ENCODE results near the gene MAP1LC3B2.

Gene MAP1LC3B2

DNA sequence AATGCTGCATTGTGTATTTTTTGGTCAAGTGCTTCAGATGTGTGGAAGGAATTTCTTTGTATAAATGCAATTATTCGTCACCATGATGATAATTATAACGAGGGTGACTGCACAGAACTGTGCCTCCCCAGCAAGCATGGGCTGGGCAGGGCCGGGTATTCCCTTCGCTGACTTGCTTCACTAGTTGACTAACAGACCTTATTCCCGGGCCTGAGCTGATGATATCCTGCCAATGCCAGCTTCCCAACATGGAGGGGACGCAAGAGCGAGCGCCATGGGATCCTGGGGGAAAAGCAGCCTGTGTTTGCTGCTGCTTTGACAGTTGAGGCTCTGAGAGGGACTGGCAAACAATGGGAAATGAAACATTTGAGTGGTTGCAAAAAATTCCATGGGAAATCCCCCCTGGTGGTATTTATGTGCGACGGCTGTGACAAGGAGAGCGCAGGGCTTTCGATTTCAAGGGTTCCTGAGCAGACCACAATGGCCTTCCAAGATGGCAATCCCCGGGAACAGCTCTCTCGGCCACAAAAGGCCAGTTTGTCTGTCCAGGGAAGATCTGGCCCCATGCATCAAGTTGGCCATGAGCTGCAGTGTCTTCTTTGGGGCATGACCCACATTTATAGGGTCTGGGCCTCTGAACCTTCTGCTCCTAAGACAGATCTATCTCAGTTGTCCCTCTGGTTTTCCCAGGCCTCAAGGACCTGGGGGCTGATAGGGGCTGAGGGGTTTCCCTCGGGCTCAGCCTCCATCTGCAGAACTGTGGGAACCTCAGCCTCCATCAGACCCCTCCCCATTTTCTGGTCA is 21.9 kb upstream of the MAP1LC3B2 start:
- in situ Hi-C loops (cut with MboI; ENCODE audit: low sequenced_read_pairs), result no loop called here

DNA sequence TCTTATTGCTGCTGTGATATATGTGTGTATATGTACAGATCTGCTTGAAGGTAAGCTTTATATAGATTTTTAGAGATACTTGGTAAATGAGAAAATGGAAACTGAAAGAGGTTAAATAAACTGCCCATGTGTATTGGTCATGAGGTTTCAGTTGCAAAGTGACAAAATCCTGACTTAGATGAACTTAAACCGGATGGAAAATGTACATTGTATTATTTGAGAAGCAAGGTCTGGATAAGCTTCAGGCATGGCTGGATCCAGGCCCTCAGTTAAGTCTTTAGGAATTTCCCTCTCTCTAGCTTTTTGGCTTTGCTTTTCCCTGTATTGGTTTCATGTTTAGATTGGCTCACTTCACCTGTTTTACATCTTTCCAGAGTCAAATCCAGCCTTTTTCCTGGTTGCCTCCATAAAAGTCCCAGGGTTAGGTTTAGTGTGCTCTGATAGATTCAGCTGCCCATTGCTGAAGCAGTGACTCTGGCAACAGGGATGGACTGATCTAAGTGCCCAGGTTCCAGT is 21.0 kb upstream of the MAP1LC3B2 start:
- in situ Hi-C loops (cut with MboI; ENCODE audit: low sequenced_read_pairs), result no loop called here

DNA sequence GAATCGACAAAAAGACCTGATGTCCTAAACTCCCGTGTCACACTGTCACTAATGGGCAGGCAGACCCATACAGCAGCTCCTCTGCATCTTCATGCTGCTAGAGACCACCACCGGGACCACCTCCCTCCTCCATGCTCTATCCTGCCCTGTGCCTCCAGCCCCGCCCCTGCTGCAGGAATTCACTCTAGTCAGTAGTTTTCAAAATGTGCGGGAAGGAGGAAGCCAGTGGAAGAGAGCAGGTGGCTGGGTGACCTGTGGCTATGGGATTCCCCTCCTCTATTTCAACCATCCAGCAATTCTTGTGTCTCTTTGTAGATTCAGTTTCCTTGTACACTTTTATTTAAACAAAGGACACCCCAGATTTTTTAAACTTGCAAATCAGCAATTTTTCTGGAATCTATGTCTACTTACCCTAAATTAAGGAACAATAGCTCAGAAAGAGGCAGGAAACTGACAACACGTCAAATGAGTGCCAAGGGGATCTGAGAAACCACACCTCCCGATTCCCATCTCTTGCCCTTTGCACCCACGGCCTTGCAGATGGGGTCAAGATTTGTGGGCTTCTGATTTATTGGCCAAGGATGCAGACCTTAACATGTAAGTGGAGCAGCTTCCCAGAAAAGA is 20.4 kb upstream of the MAP1LC3B2 start:
- in situ Hi-C loops (cut with MboI; ENCODE audit: low sequenced_read_pairs), result no loop called here

DNA sequence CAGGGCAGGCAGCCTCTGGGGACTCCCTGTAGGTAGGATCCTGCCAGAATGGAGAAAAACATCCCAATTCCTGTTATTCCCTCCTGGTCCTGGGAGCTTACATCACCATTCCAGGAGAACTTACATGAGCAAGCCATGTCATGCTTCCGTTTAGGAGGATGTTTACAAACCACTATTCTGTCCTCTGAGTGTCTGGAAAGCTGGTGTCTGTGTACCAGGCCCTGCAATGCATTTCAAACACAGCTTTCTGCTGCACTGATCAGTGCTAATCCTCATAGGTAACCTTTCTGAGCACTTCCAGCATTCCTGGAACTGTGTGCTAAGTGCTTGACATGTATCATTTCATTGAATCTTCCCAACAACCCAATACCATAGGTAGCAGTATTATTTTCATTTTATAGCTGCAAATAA is 19.8 kb upstream of the MAP1LC3B2 start:
- in situ Hi-C loops (cut with MboI; ENCODE audit: low sequenced_read_pairs), result no loop called here

DNA sequence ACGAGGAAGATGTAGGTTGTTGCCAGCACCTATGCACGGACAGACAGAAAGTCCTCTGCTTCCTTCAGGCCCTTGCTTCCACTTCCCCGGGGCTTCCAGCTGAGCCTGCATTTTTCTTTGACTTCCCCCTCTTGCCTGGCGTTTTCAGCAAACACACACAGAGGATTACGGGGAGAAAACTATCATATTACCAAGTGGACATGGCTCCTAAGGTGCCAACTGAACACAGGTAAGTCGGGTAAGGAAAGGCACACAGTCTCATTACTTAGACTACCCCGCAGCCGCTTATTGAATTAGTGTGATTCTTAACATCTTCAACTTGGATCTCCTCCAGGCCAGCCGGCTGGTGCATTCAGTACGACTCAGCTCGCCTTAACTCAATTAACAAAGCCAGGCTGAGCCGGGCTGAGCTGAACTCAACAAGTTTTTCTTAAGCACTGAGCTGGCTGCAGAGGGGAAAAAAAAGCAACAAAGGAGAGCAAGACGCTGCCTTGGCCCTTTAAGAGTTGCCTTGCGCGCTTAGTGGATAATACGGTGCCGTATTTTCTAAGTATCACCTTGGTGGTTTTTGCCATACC is 19.2 kb upstream of the MAP1LC3B2 start:
- in situ Hi-C loops (cut with MboI; ENCODE audit: low sequenced_read_pairs), result no loop called here

DNA sequence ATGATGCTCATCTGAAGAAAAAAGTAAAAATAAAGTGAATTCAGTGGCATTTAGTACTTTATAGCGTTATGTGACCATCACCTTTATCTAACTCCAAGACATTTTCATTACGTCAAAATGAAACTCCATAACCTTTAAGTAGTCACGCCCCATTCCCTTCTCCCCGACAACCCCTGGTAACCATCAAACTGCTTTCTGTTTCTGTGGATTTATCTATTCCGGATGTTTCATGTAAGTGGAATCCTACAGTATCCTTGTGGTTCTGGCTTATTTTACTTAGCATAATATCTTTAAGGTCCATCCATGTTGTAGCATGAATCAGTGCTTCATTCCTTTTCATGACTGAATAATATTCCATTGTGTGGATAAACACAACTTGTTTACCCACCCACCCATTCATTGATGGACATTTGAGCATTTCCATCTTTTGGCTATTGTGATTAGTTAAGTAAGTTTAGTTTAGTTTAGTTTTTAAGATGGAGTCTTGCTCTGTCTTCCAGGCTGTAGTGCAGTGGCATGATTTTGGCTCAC is 18.5 kb upstream of the MAP1LC3B2 start:
- in situ Hi-C loops (cut with MboI; ENCODE audit: low sequenced_read_pairs), result no loop called here

DNA sequence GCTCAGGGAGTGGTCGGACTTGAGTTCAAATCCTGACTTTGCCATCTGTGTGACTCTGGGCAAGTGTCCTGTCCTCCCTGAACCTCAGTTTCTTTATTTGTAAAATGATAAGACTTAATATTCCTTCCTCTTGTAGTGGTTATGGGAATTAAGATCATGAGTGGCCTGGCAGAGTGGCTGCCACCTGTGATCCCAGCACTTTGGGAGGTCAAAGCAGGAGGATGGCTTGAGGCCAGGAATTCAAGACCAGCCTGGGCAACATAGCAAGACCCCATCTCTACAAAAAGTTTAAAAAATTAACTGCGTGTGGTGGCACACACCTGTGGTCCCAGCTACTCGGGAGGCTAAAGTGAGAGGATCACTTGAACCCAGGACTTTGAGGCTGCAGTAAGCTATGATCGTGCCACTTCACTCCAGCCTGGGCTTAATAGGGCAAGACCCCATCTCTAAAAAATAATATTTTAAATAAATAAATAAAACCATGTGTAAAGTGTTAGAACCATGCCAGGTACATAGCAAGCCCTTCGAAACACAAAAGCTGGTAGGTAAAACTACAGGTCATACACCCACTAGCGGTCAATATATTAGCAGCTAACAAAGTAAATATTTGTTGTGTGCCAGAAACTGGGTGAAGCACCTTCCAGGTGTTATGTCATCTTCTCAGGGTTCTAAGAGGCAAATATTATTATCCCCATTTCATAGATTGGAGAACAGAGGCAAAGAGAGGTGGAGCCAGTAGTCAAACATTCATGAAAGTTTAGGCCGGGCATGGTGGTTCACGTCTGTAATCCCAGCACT is 17.4 kb upstream of the MAP1LC3B2 start:
- in situ Hi-C loops (cut with MboI; ENCODE audit: low sequenced_read_pairs), result no loop called here

DNA sequence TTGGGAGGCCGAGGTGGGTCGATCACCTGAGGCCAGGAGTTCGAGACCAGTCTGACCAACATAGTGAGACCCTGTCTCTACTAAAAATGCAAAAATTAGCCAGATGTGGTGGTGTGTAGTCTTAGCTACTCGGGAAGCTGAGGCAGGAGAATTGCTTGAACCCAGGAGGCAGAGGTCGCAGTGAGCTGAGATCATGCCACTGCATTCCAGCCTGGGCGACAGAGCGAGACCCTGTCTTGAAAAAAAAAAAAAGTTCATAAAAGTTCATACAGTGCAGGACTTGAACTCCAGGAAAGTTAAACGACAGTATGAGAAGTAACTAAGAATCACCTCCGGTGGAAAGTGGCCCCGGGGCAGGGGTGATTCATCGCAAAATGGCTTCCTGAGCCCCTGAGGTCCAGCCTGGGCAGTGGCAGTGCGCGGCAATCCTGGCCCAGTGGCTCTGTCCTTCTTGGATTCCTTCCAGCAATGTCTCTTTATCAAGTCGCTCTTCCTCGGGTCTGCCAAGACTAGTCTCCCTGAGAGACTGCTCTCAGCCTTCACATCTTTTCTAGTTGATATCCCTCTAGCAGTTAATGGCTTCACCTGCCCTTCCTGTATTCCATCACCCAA is 16.7 kb upstream of the MAP1LC3B2 start:
- in situ Hi-C loops (cut with MboI; ENCODE audit: low sequenced_read_pairs), result no loop called here

DNA sequence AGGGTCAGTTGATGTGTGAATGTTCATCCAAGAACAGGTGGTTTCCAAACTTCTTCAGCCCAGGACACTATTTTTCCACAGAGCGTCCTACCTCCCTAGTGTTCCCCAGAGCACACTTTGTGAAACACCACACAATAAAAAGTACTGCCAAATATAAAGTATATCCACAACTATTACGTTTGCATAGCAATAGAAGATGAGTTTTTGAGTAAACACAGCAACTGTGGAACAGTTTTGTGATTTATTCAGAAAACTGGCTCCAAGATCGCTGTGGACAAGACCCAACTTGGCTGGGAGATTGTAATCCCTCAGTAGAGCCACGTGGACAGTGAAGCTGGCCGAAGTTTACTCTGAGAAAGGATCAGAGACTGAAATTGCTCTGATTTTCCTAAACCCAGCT is 14.5 kb upstream of the MAP1LC3B2 start:
- in situ Hi-C loops (cut with MboI; ENCODE audit: low sequenced_read_pairs), result no loop called here

DNA sequence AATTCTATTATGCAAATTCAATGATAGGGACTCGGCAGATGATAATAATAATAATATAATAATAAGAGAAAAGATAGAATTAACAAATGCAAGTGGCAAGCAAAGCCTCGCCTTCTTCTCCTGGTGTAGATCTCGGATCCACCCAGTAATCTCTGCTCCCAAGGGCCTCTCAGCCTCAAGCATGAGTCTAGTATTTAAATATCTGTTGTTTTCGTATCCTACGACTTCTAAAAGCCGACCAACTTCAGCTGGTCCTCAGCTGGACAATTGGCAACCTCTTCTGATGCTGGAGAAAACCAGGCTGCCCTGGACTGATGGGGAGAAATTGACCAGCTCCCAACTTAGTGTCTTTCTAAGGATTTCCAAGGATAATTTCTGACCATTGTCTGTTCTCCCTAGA is 14.0 kb upstream of the MAP1LC3B2 start:
- in situ Hi-C loops (cut with MboI; ENCODE audit: low sequenced_read_pairs), result no loop called here

DNA sequence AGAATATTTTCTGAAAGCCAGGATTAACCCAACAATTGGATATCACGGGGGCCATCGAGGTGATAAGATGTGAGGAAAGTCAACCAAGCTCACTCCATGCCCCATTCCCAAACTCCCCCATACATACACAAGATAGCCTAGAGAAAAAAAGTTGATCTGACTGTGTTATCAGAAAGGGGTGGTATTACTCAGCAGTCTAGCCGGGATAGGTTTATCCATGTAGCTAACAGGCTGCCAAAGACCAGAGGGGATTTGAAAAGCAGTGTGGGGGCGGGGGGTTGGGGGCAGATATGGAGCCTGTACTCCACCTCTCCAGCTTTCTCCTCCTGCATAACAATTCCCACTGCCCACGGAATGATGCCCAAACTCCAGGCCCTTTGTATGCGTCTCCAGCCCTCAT is 13.2 kb upstream of the MAP1LC3B2 start:
- in situ Hi-C loops (cut with MboI; ENCODE audit: low sequenced_read_pairs), result no loop called here

DNA sequence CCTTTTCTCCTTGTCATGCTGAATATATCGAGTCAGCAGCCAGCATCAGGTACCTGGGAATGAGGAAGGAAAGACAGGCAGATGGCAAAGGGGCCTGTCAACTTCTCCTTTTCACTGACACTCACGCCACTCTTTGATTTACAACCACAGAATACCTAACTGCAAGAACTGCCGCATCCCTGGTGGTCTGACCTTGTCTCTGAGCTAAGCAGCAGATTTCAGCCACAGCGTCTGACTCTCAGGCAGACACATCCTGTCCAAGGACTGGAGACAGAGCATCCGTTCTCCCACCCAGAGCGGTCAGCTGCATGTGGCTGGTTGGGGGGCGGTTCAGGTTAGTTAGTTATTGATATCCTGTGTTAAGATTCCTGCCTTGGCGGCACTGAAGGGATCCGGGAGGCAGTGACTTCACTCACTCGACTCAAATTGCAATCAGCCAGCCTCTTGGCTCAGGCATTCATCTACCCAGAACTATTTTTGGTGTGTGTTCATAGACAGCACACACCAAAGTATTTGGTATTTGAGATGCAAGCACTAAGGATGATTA is 11.2 kb upstream of the MAP1LC3B2 start:
- in situ Hi-C loops (cut with MboI; ENCODE audit: low sequenced_read_pairs), result no loop called here

DNA sequence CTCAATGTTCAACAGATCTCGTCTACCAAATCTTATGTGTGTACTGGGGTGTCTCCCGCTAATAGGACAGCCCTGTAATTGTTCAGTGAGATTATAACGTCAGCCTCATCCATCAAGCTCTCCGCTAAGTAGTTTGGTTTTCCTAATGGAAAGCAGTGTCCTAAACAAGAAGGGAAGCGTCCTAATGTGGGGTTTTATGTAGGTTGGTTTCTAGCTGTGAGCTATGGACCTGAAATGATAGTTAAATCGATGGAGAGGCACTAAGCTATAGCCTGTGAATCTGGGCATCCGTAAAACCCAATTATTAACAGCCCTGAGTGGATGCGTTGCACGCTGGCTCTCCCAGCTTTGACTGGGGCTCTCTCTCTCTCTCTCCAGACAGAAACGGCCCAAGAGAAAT is 9.2 kb upstream of the MAP1LC3B2 start:
- in situ Hi-C loops (cut with MboI; ENCODE audit: low sequenced_read_pairs), result no loop called here

DNA sequence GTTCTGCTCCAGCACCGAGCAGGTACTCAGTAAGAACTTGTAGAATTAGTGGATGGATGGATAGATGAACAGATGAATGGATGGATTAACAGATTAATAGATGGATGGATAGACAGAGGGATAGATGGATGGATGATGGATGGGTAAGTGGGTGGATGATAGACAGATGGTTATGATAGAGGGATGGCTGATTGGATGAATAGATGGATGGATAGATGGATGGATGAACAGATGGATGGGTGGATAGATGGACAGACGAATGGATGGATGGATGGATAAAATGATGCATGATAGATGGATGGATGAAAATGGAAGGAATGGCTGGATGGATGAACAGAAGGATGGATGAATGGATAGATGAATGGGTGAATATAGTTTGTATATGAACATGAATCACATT is 8.0 kb upstream of the MAP1LC3B2 start:
- in situ Hi-C loops (cut with MboI; ENCODE audit: low sequenced_read_pairs), result no loop called here

DNA sequence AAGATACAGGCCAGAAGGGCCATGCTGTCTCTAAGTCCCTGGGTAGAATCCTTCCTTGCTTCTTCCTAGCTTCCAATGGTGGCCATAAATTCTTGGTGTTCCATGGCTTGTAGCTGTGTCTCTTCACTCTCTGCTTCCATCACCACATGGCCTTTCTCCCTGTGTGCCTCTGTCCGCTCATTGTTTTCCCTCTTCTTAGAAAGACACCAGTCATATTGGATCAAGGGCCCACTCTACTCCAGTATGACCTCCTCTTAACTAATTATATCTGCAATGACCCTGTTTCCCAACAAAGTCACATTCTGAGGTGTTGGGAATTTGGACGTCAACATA is 7.6 kb upstream of the MAP1LC3B2 start:
- in situ Hi-C loops (cut with MboI; ENCODE audit: low sequenced_read_pairs), result no loop called here

DNA sequence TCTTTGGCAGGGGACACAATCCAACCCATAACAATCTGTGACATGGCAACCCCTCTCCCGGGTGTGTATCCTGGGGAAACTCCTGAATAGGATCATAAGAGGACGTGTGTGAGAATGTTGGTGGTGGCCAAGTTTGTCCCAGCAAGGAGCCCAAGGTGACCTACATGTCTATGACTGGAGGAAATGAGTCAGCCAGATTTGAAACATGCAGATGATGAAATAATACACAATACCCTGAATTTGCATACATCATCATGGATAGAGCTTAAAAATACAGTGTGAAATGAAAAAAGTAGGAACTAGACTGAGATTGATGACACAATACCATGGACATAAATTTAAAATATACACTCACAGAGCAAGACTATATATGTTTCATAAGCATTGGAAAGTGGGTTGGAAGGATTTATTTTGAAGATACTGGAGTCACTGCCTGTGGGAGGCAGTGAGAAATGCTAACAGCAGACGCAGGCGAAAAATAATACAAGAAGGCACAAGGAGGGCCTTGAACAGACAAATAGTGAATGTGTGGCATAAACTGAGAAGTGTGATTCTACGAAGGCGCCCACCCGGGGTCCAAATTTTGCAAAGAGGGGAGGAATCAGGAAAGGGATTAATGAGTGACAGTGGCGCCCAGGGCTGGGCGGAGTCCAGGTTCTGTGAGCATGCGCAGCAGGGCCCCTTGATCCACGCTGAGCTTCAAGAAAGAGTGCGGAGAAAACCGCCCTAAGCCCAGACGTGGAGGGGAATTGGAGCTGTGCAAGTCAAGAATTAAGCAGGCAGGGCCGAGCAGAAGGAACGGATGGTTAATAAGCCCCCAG is 7.0 kb upstream of the MAP1LC3B2 start:
- in situ Hi-C loops (cut with MboI; ENCODE audit: low sequenced_read_pairs), result no loop called here

DNA sequence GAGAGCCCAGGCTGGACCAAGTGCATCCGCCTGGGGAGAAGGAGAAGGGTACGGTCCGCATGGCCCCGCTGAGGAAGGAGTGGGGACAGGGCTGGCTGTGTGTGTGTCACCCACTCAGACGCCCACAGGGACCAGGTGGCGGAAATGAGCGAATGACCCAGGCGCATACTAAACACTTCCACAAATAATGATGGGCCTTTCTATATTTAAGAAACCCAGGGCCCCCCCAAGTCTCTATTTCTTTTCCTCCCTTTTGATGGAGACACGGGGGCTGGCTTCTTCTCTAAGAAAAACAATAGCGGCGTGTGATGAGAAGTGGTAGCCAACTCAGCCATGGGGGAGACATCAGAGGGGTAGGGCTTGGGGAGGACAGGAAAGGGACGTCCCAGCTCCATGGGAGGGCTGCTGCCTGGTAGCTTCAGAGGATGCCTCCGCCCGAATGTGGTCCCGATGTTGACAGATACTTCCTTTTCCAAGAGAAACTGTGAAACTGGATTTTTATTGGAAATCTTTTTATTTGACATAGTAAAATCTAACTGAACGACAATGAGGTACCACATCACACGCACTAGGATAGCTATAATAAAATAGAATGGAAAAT is 6.3 kb upstream of the MAP1LC3B2 start:
- in situ Hi-C loops (cut with MboI; ENCODE audit: low sequenced_read_pairs), result no loop called here

DNA sequence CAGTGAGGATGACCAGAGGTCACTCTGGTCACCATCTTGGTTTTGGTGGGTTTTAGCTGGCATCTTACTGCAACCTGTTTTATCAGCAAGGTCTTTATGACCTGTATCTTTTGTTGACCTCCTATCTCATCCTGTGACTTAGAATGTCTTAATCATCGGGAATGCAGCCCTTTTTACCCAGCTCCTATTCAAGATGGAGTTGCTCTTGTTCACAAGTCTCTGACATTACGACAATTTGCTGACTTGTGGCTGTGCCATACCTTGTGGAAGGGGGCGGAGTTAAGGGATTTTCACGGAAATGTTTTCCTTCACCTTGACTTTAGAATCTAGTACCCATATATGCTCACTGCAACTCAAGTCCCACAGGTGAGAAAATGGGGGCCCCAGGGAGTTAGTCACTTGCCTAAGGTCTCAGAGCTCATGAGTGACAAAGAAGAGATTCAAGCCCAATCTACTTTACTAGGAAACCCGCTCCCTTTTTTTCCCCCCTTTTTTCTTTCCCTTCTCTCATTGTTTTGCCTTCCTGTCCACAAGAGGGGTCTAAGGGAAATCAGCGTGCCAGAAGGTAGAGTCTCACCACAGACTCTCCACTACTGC is 2.7 kb upstream of the MAP1LC3B2 start:
- in situ Hi-C loops (cut with MboI; ENCODE audit: low sequenced_read_pairs), result no loop called here
